Fibroblast of the aortic adventitia (primary cell): ENCODE measurements around the gene KIAA0825. TPM values are rescaled to one million over a fixed set of nuclear protein-coding genes. Genes with fewer than 3 reads are reported as not detected.
A peak's percentile ranks its signal among the peaks of the same experiment; 100 is the strongest.

Experiments used
- DNase-seq: peaks from one replicate; pipeline ENCODE4 v3.0.0-alpha.2; 2010; ENCODE audit warnings: low read depth
- H3K4me3 ChIP-seq: 2 replicates; pipeline ENCODE4 v1.5.1; 2011; ENCODE audit warnings: low read depth, mild to moderate bottlenecking, control low read depth, low read length, moderate library complexity
- total RNA-seq: library from RNA; depleted of rRNA; stranded (reverse); fragments of >200 nt; gene quantifications from 2 replicates; pipeline ENCODE4 v1.2.3, GENCODE V29; 2012; ENCODE audit warnings: low replicate concordance
- TF ChIP-seq, protein P1 (sequence below): IDR thresholded peaks from 2 replicates; pipeline ENCODE4 v1.5.1; 2011; ENCODE audit warnings: mild to moderate bottlenecking, low read length, control low read depth, inconsistent platforms; ENCODE audit not compliant: insufficient read depth

The KIAA0825 gene
- total RNA-seq, 1 donor, result 12.2 TPM

DNA sequence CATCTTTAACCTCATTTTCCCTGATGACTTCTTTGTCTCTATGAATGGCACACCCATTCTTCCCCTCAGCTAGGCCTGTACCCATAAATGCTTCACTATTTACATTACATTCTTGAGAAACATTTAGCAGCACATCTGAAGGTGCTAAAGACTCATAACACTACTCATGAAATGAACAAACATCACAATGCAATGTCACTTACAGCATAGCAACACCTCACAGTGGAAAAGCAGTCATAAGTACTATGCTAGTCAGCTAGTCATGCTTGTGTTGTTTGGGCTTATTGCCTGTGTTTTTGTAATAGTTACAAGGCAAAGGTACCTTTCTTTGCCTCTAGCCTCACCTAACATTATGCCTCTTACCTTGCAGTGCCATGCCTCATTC lies 228.9 kb downstream of the KIAA0825 start:
- no peak overlapping the region for H3K4me3 ChIP-seq
- DNase-seq, result no peak
- TF ChIP-seq, protein P1, sequence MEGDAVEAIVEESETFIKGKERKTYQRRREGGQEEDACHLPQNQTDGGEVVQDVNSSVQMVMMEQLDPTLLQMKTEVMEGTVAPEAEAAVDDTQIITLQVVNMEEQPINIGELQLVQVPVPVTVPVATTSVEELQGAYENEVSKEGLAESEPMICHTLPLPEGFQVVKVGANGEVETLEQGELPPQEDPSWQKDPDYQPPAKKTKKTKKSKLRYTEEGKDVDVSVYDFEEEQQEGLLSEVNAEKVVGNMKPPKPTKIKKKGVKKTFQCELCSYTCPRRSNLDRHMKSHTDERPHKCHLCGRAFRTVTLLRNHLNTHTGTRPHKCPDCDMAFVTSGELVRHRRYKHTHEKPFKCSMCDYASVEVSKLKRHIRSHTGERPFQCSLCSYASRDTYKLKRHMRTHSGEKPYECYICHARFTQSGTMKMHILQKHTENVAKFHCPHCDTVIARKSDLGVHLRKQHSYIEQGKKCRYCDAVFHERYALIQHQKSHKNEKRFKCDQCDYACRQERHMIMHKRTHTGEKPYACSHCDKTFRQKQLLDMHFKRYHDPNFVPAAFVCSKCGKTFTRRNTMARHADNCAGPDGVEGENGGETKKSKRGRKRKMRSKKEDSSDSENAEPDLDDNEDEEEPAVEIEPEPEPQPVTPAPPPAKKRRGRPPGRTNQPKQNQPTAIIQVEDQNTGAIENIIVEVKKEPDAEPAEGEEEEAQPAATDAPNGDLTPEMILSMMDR, result no peak

DNA sequence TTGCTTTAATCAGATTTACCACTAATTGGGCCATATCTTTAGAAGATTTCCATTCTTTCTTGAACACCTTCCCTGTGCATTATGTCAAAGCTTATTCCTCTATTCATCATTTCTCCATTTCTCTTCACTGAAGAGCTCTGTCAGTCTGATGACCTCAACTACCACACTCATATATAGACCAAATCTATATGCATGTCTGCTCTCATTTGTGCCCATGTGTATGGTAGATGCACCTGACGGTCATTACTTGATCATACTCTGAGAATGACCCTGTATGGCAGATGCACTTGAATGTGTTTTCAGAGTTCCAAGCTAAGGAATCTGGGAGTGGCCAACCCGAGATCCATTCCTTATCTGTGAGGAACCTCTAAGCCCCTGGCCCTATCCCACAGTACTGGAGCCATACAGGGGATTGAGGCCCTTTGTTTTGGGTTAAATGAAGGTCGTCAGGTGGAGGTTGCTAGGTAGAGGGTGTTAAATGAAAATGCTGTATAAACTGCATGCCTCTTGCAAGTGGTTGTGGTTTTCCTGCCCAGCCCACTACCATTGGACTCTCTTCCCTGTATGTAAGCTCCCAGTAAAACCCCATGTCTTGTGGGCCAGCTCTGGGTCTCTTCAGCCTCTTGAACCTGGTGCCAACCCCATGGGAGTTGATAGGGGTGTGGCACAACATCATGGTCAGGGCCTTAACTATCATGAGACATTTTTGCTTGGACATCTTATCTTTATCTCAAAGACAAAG lies 229.5 kb downstream of the KIAA0825 start:
- H3K4me3 ChIP-seq, result no peak overlapping the region
- TF ChIP-seq, protein P1, result no peak
- no peak for DNase-seq

DNA sequence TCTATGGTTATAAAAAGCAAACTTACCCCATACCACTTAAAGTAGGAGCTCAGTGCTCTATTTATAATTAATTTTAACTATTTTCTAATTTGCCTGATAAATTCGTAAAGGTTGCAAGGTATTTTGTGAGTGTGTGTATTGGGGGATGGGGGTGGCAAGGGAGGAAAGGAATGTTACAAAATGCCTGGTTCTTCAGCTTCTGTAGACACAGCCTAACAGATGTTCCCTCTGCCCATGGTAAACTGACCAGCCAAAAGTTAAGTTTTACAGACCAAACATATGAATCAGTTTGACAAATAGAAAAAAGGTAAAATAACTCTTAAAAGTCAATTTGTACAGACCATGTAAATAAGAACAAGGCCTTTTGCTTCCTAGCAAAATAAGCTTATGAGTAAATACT lies 232.6 kb downstream of the KIAA0825 start:
- DNase-seq, result no peak
- TF ChIP-seq, protein P1, result no peak
- no peak overlapping the region for H3K4me3 ChIP-seq

DNA sequence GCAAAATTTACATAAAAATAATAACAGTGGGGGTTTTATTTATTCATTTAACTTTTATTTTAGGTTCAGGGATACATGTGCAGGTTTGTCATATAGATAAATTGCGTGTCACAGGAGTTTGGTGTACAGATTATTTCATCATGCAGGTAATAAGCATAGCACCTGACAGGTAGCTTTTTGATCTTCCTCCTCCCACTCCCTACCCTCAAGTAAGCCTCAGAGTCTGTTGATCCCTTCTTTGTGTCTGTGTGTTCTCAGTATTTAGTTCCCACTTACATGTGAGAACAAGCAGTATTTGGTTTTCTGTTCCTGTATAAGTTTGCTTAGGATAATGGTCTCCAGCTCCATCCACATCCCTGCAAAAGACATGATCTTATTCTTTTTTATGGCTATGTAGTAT lies 240.3 kb downstream of the KIAA0825 start:
- DNase-seq, result no peak
- TF ChIP-seq, protein P1, result no peak
- no peak overlapping the region for H3K4me3 ChIP-seq

DNA sequence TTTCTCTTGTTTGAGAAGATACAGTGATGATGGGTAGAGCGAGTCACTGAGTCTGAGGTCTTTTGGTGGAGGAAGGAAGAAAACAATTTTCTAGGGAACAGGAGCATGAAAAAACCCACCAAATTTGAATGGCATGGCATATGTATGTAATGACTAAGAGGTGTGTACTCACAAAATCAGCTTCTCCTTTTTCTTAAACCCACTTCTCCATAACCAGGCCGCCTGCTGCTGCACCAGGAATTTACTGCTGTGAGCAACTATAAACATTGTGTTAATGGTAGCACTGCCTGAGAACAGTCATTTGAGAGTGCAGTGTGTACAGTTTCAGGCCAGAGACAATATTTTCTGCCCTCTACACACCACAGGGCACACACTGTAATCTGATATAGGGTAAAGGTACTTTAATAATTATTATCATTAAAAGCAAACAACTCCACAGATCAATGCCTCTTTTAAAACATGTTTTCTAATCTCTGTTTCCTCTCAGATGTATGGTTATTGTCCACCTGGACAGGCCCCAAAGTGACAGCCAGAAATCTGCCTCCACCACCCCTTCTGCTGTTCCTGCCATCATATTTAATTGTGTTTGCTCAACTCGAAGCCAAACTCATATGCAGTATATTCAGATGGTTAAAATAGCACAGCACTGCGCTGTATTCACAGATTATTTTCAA lies 241.6 kb downstream of the KIAA0825 start:
- TF ChIP-seq, protein P1, result no peak
- DNase-seq, result no peak
- H3K4me3 ChIP-seq, result no peak overlapping the region

DNA sequence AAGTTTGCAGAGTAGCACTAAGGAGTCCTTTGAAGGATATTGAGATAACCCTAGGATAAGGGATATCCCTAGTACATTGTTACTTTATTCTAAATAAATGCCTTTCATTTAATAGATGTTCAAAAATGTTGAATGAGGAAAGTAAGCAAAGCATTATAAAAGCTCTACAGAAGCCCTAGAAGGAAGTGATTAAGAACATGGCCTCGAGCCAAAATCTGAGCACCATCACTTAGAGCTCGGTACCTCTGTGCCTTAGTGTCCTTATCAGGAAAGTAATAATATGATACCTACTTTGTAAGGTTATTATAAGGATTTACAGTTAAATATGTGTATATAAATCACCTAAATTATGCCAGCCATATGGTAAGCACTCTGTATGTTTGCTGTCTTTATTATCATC lies 242.6 kb downstream of the KIAA0825 start:
- DNase-seq, result peak; percentile 2
- TF ChIP-seq, protein P1, result no peak
- no peak overlapping the region for H3K4me3 ChIP-seq
